ENCODE results near the gene FOSL2. TPM values are rescaled to one million over a fixed set of nuclear protein-coding genes. Genes with fewer than 3 reads are reported as not detected.

FOSL2 gene
- total and polyA plus RNA-seq, 2 experiments from 2014 or later: 0.60 to 4.3 TPM

DNA sequence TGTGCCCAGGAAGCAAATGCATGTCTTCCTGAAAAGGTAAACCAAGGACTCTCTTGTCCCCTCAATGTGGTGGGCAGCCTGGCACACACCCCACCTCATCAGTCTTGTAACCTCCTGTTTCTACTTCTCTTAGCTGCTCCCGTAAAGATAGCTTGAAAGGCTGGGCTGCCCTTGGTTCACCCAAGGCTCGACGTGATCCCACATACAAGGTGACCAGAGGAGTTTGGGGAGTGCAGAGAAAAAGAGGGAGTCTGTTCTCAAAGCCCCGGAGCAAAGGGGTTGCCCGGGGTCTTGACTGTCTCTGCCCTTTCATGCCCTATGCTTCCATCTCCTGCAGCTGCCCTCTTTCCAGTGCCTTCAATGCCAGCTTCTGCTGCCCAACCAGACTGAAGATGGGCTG lies 18.3 kb upstream of the FOSL2 start:
- no peaks in the 10 kb centered on the region for H3K4me1 ChIP-seq (ENCODE audit: insufficient read depth)
- no peak overlapping the region for H3K4me2 ChIP-seq
- Mint-ChIP-seq H3K36me3 (ENCODE audit: low read depth) (no peaks in the 10 kb centered on the region), H3K27ac (no peak overlapping the region), H3K27me3 (ENCODE audit: insufficient read depth, low read depth, poor library complexity) (peaks cover 11% of the 10 kb centered on the region), H3K4me3 (no peak overlapping the region), H3K9me3 (no peaks in the 10 kb centered on the region), H3K4me1 (no peaks in the 10 kb centered on the region)
- no peaks in the 10 kb centered on the region for H3K9me2 ChIP-seq (ENCODE audit: insufficient read depth)
- H4K20me1 ChIP-seq (replicated peaks; ENCODE audit: insufficient read depth): no peaks in the 10 kb centered on the region
- no peak overlapping the region for H3K4me3 ChIP-seq
- no peaks in the 10 kb centered on the region for H3K79me2 ChIP-seq (replicated peaks; ENCODE audit: insufficient read depth)
- H2AFZ ChIP-seq: no peak overlapping the region
- H3F3A ChIP-seq (replicated peaks; ENCODE audit: low read depth): no peaks in the 10 kb centered on the region
- H3K36me3 ChIP-seq (ENCODE audit: insufficient read depth): no peaks in the 10 kb centered on the region
- TF ChIP-seq ZNF331 (CRISPR knock-in tag; IDR thresholded peaks at IDR 0.05; ENCODE audit: low read depth) (no peak), STAT1 (IDR thresholded peaks at IDR 0.05; ENCODE audit: unreplicated experiment) (no peak), POLR2AphosphoS5 (IDR thresholded peaks at IDR 0.05; ENCODE audit: low read depth) (no peak), ZNF114 (CRISPR knock-in tag; IDR thresholded peaks at IDR 0.05) (no peak), EZH2 (IDR thresholded peaks at IDR 0.05; ENCODE audit: low read depth, unreplicated experiment) (no peak), EZH2phosphoT487 (IDR thresholded peaks at IDR 0.05; ENCODE audit: unreplicated experiment) (no peak), JUNB (IDR thresholded peaks at IDR 0.05; ENCODE audit: unreplicated experiment) (no peak), NANOG (IDR thresholded peaks at IDR 0.05; ENCODE audit: borderline replicate concordance) (no peak)
- TF ChIP-seq, protein P1, sequence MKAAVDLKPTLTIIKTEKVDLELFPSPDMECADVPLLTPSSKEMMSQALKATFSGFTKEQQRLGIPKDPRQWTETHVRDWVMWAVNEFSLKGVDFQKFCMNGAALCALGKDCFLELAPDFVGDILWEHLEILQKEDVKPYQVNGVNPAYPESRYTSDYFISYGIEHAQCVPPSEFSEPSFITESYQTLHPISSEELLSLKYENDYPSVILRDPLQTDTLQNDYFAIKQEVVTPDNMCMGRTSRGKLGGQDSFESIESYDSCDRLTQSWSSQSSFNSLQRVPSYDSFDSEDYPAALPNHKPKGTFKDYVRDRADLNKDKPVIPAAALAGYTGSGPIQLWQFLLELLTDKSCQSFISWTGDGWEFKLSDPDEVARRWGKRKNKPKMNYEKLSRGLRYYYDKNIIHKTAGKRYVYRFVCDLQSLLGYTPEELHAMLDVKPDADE (IDR thresholded peaks at IDR 0.05): no peak
- TF ChIP-seq, protein P2, sequence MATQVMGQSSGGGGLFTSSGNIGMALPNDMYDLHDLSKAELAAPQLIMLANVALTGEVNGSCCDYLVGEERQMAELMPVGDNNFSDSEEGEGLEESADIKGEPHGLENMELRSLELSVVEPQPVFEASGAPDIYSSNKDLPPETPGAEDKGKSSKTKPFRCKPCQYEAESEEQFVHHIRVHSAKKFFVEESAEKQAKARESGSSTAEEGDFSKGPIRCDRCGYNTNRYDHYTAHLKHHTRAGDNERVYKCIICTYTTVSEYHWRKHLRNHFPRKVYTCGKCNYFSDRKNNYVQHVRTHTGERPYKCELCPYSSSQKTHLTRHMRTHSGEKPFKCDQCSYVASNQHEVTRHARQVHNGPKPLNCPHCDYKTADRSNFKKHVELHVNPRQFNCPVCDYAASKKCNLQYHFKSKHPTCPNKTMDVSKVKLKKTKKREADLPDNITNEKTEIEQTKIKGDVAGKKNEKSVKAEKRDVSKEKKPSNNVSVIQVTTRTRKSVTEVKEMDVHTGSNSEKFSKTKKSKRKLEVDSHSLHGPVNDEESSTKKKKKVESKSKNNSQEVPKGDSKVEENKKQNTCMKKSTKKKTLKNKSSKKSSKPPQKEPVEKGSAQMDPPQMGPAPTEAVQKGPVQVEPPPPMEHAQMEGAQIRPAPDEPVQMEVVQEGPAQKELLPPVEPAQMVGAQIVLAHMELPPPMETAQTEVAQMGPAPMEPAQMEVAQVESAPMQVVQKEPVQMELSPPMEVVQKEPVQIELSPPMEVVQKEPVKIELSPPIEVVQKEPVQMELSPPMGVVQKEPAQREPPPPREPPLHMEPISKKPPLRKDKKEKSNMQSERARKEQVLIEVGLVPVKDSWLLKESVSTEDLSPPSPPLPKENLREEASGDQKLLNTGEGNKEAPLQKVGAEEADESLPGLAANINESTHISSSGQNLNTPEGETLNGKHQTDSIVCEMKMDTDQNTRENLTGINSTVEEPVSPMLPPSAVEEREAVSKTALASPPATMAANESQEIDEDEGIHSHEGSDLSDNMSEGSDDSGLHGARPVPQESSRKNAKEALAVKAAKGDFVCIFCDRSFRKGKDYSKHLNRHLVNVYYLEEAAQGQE (IDR thresholded peaks at IDR 0.05; ENCODE audit: unreplicated experiment): no peak
- DNase-seq (ENCODE audit: low spot score) (no peak), ATAC-seq (no peak)
- no peak overlapping the region for H3K27ac ChIP-seq (ENCODE audit: low read depth)
- H3K27me3 ChIP-seq (ENCODE audit: insufficient read depth): 0 out of 2 replicates have a peak, but pooled peaks cover under 1% of the 10 kb centered on the region

DNA sequence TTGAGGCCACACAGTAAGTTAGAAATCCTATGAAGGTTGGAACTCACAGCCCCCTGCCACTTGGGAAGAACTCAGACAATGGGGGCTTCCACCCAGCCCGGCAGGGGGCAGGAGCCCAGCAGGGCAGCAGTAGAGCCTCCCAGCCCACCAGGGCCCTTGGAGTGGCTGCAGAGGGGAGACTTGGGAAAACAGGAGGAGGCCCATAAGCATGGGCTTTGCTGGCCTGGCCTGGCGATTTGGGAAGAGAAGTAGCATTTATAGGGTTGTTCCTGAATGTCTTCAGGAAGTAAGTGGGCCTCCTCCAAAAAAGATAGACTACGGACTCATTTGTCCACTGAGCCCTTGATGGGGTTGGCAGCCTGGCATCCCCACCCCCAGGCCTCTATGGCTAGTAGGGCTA lies 17.4 kb upstream of the FOSL2 start:
- Histone ChIP-seq H3K36me3 (ENCODE audit: insufficient read depth) (no peaks in the 10 kb centered on the region), H3F3A (replicated peaks; ENCODE audit: low read depth) (no peaks in the 10 kb centered on the region), H3K27me3 (ENCODE audit: insufficient read depth) (0 out of 2 replicates have a peak, but pooled peaks cover 8% of the 10 kb centered on the region), H3K4me2 (no peak overlapping the region), H3K27ac (ENCODE audit: low read depth) (no peak overlapping the region), H4K20me1 (replicated peaks; ENCODE audit: insufficient read depth) (no peaks in the 10 kb centered on the region), H3K4me1 (ENCODE audit: insufficient read depth) (no peaks in the 10 kb centered on the region), H3K79me2 (replicated peaks; ENCODE audit: insufficient read depth) (no peaks in the 10 kb centered on the region), H3K9me2 (ENCODE audit: insufficient read depth) (no peaks in the 10 kb centered on the region), H3K4me3 (no peak overlapping the region), H2AFZ (no peak overlapping the region)
- H3K27me3 Mint-ChIP-seq (ENCODE audit: insufficient read depth, low read depth, poor library complexity): peaks cover 15% of the 10 kb centered on the region
- H3K9me3 Mint-ChIP-seq: no peaks in the 10 kb centered on the region
- no peaks in the 10 kb centered on the region for H3K36me3 Mint-ChIP-seq (ENCODE audit: low read depth)
- no peak overlapping the region for H3K4me3 Mint-ChIP-seq
- no peaks in the 10 kb centered on the region for H3K4me1 Mint-ChIP-seq
- H3K27ac Mint-ChIP-seq: no peak overlapping the region
- ATAC-seq: no peak
- no peak for DNase-seq (ENCODE audit: low spot score)
- no peak for TF ChIP-seq POLR2AphosphoS5 (IDR thresholded peaks at IDR 0.05; ENCODE audit: low read depth)
- TF ChIP-seq EZH2 (IDR thresholded peaks at IDR 0.05; ENCODE audit: low read depth, unreplicated experiment): no peak
- no peak for TF ChIP-seq JUNB (IDR thresholded peaks at IDR 0.05; ENCODE audit: unreplicated experiment)
- TF ChIP-seq, protein P2 (IDR thresholded peaks at IDR 0.05; ENCODE audit: unreplicated experiment): no peak
- TF ChIP-seq, protein P3, sequence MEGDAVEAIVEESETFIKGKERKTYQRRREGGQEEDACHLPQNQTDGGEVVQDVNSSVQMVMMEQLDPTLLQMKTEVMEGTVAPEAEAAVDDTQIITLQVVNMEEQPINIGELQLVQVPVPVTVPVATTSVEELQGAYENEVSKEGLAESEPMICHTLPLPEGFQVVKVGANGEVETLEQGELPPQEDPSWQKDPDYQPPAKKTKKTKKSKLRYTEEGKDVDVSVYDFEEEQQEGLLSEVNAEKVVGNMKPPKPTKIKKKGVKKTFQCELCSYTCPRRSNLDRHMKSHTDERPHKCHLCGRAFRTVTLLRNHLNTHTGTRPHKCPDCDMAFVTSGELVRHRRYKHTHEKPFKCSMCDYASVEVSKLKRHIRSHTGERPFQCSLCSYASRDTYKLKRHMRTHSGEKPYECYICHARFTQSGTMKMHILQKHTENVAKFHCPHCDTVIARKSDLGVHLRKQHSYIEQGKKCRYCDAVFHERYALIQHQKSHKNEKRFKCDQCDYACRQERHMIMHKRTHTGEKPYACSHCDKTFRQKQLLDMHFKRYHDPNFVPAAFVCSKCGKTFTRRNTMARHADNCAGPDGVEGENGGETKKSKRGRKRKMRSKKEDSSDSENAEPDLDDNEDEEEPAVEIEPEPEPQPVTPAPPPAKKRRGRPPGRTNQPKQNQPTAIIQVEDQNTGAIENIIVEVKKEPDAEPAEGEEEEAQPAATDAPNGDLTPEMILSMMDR (conservative IDR thresholded peaks at IDR 0.05; ENCODE audit: low read depth in 2 of 2): no peak
- no peak for TF ChIP-seq NANOG (IDR thresholded peaks at IDR 0.05; ENCODE audit: borderline replicate concordance)
- TF ChIP-seq, protein P1 (IDR thresholded peaks at IDR 0.05): no peak
- TF ChIP-seq STAT1 (IDR thresholded peaks at IDR 0.05; ENCODE audit: unreplicated experiment): no peak
